HG03520 (cell line): ENCODE data around the gene CERCAM.

Experiments used
- ATAC-seq: cut with Tn5 transposase; IDR thresholded peaks from one replicate; pipeline ENCODE4 v1.9.1; 2021; ENCODE audit warnings: mild to moderate bottlenecking, moderate library complexity; ENCODE audit not compliant: unreplicated experiment

CERCAM gene, protein sequence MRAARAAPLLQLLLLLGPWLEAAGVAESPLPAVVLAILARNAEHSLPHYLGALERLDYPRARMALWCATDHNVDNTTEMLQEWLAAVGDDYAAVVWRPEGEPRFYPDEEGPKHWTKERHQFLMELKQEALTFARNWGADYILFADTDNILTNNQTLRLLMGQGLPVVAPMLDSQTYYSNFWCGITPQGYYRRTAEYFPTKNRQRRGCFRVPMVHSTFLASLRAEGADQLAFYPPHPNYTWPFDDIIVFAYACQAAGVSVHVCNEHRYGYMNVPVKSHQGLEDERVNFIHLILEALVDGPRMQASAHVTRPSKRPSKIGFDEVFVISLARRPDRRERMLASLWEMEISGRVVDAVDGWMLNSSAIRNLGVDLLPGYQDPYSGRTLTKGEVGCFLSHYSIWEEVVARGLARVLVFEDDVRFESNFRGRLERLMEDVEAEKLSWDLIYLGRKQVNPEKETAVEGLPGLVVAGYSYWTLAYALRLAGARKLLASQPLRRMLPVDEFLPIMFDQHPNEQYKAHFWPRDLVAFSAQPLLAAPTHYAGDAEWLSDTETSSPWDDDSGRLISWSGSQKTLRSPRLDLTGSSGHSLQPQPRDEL

DNA sequence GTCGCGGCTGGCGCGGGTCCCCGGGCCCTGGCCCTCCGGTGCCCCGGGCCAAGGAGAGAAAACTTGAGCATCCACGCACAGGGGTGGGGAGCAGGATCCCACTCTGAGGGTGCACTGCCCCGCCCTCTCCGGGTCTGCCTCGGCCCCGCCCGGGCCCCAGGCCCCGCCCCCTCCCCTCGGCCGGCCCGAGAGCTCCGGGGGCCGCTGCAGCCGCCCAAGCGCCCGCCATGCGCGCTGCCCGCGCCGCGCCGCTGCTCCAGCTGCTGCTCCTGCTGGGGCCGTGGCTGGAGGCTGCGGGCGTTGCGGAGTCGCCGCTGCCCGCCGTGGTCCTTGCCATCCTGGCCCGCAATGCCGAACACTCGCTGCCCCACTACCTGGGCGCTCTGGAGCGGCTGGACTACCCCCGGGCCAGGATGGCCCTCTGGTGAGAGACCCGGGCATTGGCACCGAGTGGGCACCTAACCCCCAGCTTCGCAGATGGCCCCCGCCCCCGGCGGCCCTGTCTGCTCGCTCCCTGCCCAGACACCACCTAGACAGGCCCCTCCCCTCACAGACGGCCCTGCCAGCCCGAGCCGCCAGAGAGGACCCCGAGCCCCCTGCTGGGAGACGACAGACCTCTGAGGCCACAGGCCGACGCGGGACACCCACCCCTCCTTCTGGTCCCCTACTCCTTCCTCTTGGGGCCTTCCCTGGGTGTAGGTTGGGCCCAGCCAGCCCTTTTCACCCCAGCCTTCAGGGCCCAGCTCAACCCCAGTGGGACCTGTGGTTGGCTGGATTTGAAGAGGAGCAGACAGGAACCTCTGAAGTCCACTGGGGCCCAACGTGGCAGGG is at the start of gene CERCAM:
Gene CERCAM, plus strand, starts transcription at position 207 of the 831 bp plus-strand sequence. Its CDS starts 21 bp downstream, at position 228.
- peak; percentile 48 for ATAC-seq

GRCh38 chr9:128371630-128372117 is 49.0 kb upstream of the CERCAM start:
- ATAC-seq, result no peak

- ATAC-seq, result no peak
Measured at GRCh38 chr9:128372188-128372641, 48.4 kb upstream of the CERCAM start.

- no peak for ATAC-seq
Measured at GRCh38 chr9:128372784-128373183, 47.9 kb upstream of the CERCAM start.

DNA sequence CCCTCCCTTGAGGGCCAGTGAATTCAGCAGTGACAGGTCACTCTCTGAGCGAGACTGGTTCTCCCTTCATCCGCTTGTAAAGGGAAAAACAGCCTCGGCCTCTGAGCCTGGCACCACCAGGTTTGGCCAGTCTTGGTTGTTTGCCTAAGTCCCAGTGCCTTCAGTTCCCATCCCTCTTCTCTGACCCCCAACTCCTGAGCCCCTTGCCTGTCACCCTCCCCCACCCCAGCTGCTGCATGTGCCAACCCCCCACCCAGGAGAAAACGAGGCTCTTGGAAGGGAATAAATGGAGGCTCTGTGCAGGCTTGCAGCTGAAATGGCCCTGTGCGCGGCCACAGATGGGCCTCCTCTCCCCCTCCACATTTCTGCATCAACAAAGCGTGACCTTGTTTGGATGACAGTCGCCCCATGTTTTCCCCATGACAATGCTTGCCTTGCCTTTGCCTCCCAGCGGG is 46.4 kb upstream of the CERCAM start:
- ATAC-seq, result no peak

DNA sequence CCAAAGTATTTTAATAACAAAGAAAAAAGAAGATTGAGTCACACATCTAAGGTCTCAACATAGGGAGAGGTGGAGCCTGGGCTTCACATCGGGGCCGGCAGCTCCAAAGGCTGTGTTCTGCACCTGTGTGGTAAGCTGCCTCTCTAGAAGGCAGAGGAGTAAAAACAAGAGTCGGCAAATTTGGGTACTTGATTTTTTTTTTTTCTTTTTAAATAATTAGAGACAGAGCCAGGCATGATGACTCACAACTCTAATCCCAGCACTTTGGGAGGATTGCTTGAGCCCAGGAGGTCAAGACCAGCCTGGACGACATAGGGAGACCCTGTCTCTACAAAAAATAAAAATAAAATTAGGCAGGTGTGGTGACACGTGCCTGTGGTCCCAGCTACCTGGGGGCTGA is 44.8 kb upstream of the CERCAM start:
- ATAC-seq, result no peak

- ATAC-seq, result no peak
Measured at GRCh38 chr9:128382261-128382660, 38.4 kb upstream of the CERCAM start.

- no peak for ATAC-seq
Measured at GRCh38 chr9:128383007-128383753, 37.5 kb upstream of the CERCAM start.

DNA sequence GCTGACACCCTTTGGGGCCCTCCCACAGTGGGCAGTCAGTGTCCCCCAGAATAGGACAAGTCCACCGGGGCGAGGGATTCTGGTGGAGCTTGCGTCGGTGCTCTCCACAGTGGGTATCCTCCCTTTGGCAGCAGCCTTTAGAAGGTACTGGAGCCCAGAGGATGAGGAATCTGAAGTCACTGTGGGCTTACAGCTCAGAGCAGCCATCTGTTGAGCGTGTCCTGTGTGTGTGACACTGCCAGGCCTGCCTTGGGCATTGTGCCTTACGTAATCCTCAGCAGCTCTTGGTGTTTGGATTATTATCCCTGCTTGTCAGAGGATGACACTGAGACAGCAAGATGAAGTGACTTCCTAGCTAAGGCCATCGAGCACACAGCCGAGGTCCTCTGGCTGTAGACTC is 36.9 kb upstream of the CERCAM start:
- ATAC-seq, result no peak

- ATAC-seq, result no peak
Measured at GRCh38 chr9:128384801-128385495, 35.7 kb upstream of the CERCAM start.

DNA sequence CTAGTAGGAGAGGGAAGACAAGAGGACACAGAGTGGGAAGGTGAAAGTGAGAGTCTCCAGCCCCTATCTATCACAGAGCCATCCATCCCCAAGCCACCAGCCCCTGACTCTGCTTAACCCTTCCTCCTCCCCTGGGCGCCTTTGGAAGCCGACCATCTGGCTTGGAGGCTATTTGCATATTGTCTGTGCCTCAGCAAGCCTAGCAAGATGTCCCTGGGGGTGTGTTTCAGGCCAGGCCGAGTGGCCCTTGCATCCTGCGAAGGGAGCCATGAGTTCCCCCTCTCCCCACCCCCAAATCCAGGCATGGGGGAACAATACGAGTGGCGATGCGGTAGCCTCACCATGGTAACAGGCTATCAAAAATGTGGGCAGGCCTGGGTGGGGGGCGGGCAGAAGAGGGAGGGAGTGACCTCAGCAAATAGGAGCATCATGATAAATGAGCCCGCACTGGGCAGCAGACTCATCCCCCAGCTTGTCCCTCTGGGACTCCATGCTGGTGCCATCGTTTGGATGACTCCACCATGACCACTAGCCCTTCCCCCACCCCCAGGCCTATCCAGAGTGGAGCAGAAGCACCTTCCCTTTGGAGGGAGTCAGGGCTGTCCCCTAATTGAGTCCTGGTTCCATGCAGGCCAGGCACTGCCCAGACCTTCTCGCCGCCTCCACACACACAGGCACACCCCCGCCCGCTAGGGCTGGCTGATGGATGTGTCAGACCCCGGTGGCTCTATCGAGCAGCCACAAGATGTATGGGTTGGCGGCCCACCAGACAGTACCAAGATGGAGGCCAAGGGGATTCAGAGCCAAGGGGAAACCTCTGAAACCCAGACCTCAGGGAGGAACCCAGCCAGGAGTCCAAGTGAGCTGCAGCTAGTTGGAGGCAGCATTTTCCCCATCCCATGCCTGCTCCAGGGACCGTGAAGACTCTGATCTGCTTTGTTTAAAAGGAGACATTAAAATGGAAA is 34.9 kb upstream of the CERCAM start:
- ATAC-seq, result no peak

- ATAC-seq, result no peak
Measured at GRCh38 chr9:128388150-128388549, 32.5 kb upstream of the CERCAM start.

GRCh38 chr9:128389395-128390149 is 31.1 kb upstream of the CERCAM start:
- no peak for ATAC-seq

- no peak for ATAC-seq
Measured at GRCh38 chr9:128390150-128390812, 30.4 kb upstream of the CERCAM start.

DNA sequence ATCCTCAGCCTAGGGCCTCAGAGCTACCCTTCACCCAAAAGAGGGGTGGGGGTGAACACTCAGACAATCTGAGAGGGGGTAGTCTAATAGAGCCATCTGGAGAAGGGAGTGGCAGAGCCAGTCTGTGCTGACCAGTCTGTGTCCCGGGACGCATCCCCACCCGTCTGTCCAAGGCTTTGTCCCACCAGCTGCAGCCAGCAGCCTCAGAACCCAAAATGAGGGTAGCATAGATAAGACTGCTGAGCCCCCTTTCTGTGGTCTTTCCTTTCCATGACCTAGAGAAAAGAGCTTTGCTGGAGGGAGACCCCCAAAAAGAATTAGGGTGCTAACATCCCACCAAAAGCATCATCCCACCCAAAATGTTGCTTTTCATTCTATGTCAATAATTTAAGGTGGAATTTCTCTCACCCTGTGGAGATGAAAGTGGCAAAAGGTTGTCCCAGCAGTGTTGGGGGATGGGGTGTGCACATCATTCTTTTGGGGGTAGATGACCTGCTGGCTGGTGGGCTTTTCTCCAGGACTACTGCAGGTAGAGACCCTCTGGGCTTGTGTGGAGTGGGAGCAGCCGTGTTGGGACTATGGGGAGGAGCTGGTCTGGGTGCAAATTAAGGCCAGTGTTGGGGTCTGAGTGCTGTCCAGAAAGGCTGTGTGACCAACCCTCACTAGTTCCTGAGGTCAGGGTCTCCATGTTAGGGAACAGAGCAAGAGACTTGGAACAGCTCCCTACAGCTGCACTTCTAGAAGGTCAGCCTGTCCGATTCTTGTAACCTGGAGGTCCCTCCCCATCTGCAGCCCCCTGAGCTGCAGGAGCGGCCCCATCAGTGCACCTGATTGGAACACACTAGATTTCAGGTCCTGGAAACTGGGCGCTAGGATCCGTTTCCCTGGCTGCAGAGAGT is 29.6 kb upstream of the CERCAM start:
- no peak for ATAC-seq

DNA sequence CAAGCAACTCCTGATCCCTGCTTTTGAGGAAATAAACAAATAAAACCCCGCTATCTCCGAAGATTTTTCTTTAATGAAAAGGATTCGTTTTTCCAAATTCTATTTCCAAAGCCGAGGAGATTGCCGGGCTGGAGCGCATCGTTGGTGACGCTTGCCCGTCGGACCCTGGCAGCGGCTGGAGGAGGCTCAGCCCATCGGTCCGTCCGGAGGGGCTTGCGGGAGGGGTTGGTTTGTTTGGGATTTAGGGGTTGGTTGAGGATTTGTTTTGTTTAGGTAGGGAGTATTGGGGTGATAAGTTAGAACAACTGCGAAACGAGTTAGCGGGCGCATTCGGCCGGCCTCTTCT is 28.7 kb upstream of the CERCAM start:
- no peak for ATAC-seq
